ENCODE data around the gene ABCB9. TPM values are rescaled to one million over a fixed set of nuclear protein-coding genes. Genes with fewer than 3 reads are reported as not detected.

ABCB9 gene
- total RNA-seq, 1 donor from 2014 or later: 11.6 TPM

- H3K36me3 Mint-ChIP-seq (ENCODE audit: low read depth, unreplicated experiment): peaks cover 4% of the 10 kb centered on the region
- no peaks in the 10 kb centered on the region for H3K27me3 Mint-ChIP-seq (ENCODE audit: low read depth, unreplicated experiment)
- Histone ChIP-seq H3K27me3 (ENCODE audit: insufficient read depth, low read length) (no peaks in the 10 kb centered on the region), H2AFZ (ENCODE audit: low read depth, low read length) (no peak overlapping the region), H3K36me3 (ENCODE audit: insufficient read depth, low read length) (no peaks in the 10 kb centered on the region), H4K20me1 (ENCODE audit: insufficient read depth, low read length) (peaks cover 68% of the 10 kb centered on the region), H3K27ac (ENCODE audit: low read depth, low read length) (no peak overlapping the region), H3K79me2 (ENCODE audit: insufficient read depth, low read length) (peaks cover 98% of the 10 kb centered on the region), H3K4me2 (ENCODE audit: low read length) (no peak overlapping the region), H3K9me3 (ENCODE audit: insufficient read depth, low read depth, low read length) (no peaks in the 10 kb centered on the region), H3K4me3 (ENCODE audit: insufficient read depth, low read depth, low read length) (no peak overlapping the region), H3K9ac (ENCODE audit: low read length) (no peak overlapping the region), H3K4me1 (ENCODE audit: insufficient read depth, low read length) (peaks cover 48% of the 10 kb centered on the region)
- no peak for TF ChIP-seq EZH2 (IDR thresholded peaks at IDR 0.05; ENCODE audit: insufficient read depth, low read length)
- TF ChIP-seq CTCF (IDR thresholded peaks at IDR 0.05; ENCODE audit: insufficient read depth, low read depth, low read length): no peak
- H3K9me3 Mint-ChIP-seq (ENCODE audit: unreplicated experiment): no peaks in the 10 kb centered on the region
- no peak overlapping the region for H3K27ac Mint-ChIP-seq (ENCODE audit: unreplicated experiment)
- FAIRE-seq: no peak
- peaks cover 51% of the 10 kb centered on the region for H3K4me1 Mint-ChIP-seq (ENCODE audit: low read depth, unreplicated experiment)
- no peak for DNase-seq (ENCODE audit: low read depth)
- H3K4me3 Mint-ChIP-seq (ENCODE audit: unreplicated experiment): no peak overlapping the region
Observed at GRCh38 chr12:122884860-122885259, 81.4 kb downstream of the ABCB9 start.

GRCh38 chr12:122884091-122884826 lies 82.0 kb downstream of the ABCB9 start:
- no peaks in the 10 kb centered on the region for H3K9me3 Mint-ChIP-seq (ENCODE audit: unreplicated experiment)
- Histone ChIP-seq H4K20me1 (ENCODE audit: insufficient read depth, low read length) (peaks cover 71% of the 10 kb centered on the region), H3K27ac (ENCODE audit: low read depth, low read length) (no peak overlapping the region), H3K36me3 (ENCODE audit: insufficient read depth, low read length) (no peaks in the 10 kb centered on the region), H3K4me2 (ENCODE audit: low read length) (no peak overlapping the region), H3K4me1 (ENCODE audit: insufficient read depth, low read length) (peaks cover 48% of the 10 kb centered on the region), H2AFZ (ENCODE audit: low read depth, low read length) (no peak overlapping the region), H3K9me3 (ENCODE audit: insufficient read depth, low read depth, low read length) (no peaks in the 10 kb centered on the region), H3K79me2 (ENCODE audit: insufficient read depth, low read length) (peaks cover 98% of the 10 kb centered on the region), H3K27me3 (ENCODE audit: insufficient read depth, low read length) (no peaks in the 10 kb centered on the region), H3K9ac (ENCODE audit: low read length) (no peak overlapping the region), H3K4me3 (ENCODE audit: insufficient read depth, low read depth, low read length) (no peak overlapping the region)
- no peak for TF ChIP-seq EZH2 (IDR thresholded peaks at IDR 0.05; ENCODE audit: insufficient read depth, low read length)
- TF ChIP-seq CTCF (IDR thresholded peaks at IDR 0.05; ENCODE audit: insufficient read depth, low read depth, low read length): no peak
- no peak overlapping the region for H3K4me3 Mint-ChIP-seq (ENCODE audit: unreplicated experiment)
- no peak for FAIRE-seq
- peak; percentile 60 for DNase-seq (ENCODE audit: low read depth)
- peaks cover 4% of the 10 kb centered on the region for H3K36me3 Mint-ChIP-seq (ENCODE audit: low read depth, unreplicated experiment)
- H3K4me1 Mint-ChIP-seq (ENCODE audit: low read depth, unreplicated experiment): peaks cover 53% of the 10 kb centered on the region
- H3K27me3 Mint-ChIP-seq (ENCODE audit: low read depth, unreplicated experiment): no peaks in the 10 kb centered on the region
- peak overlapping the region; percentile 6 for H3K27ac Mint-ChIP-seq (ENCODE audit: unreplicated experiment)

GRCh38 chr12:122882908-122883558 lies 83.2 kb downstream of the ABCB9 start:
- TF ChIP-seq EZH2 (IDR thresholded peaks at IDR 0.05; ENCODE audit: insufficient read depth, low read length) (no peak), CTCF (IDR thresholded peaks at IDR 0.05; ENCODE audit: insufficient read depth, low read depth, low read length) (no peak)
- peaks cover 97% of the 10 kb centered on the region for H3K79me2 ChIP-seq (ENCODE audit: insufficient read depth, low read length)
- no peak overlapping the region for H3K9ac ChIP-seq (ENCODE audit: low read length)
- no peak overlapping the region for H3K4me3 ChIP-seq (ENCODE audit: insufficient read depth, low read depth, low read length)
- peaks cover 36% of the 10 kb centered on the region for H3K4me1 ChIP-seq (ENCODE audit: insufficient read depth, low read length)
- no peaks in the 10 kb centered on the region for H3K9me3 ChIP-seq (ENCODE audit: insufficient read depth, low read depth, low read length)
- H4K20me1 ChIP-seq (ENCODE audit: insufficient read depth, low read length): peaks cover 80% of the 10 kb centered on the region
- H2AFZ ChIP-seq (ENCODE audit: low read depth, low read length): no peak overlapping the region
- no peaks in the 10 kb centered on the region for H3K27me3 ChIP-seq (ENCODE audit: insufficient read depth, low read length)
- no peak overlapping the region for H3K4me3 Mint-ChIP-seq (ENCODE audit: unreplicated experiment)
- no peaks in the 10 kb centered on the region for H3K36me3 ChIP-seq (ENCODE audit: insufficient read depth, low read length)
- H3K36me3 Mint-ChIP-seq (ENCODE audit: low read depth, unreplicated experiment): peaks cover 4% of the 10 kb centered on the region
- peaks cover 44% of the 10 kb centered on the region for H3K4me1 Mint-ChIP-seq (ENCODE audit: low read depth, unreplicated experiment)
- no peak for FAIRE-seq
- no peak overlapping the region for H3K27ac ChIP-seq (ENCODE audit: low read depth, low read length)
- no peaks in the 10 kb centered on the region for H3K27me3 Mint-ChIP-seq (ENCODE audit: low read depth, unreplicated experiment)
- H3K9me3 Mint-ChIP-seq (ENCODE audit: unreplicated experiment): no peaks in the 10 kb centered on the region
- no peak overlapping the region for H3K4me2 ChIP-seq (ENCODE audit: low read length)
- no peak for DNase-seq (ENCODE audit: low read depth)
- H3K27ac Mint-ChIP-seq (ENCODE audit: unreplicated experiment): no peak overlapping the region
